HepG2 (cell line): Measurements from ENCODE around the gene PROCR. TPM values are rescaled to one million over a fixed set of nuclear protein-coding genes. Genes with fewer than 3 reads are reported as not detected.

Experiments used
- ATAC-seq: fragments of 200-7000 bp; cut with Tn5 transposase; 3 replicates; pipeline ENCODE4 v1.9.1; 2020; ENCODE audit warnings: mild to moderate bottlenecking, moderate library complexity
- BruUV-seq: library from RNA; stranded (reverse); fragments of 400-500 nt; replicated peaks from 2 replicates; lab custom pipeline; 2021; lab: Mats Ljungman, UMichigan
- CTCF ChIA-PET: fragments of 300-600 bp; formaldehyde crosslinking; extraction: SDS; loops from one replicate; lab custom pipeline; 2021; ENCODE audit warnings: low total read pairs, inconsistent platforms, low intra/inter-chr PET ratio; lab: Yijun Ruan, JAX
- POLR2A ChIA-PET: fragments of 350-600 bp; sonication (Branson Sonifier 250); formaldehyde crosslinking; loops from one replicate; lab custom pipeline; 2020; ENCODE audit warnings: antibody characterized with exemption, inconsistent platforms; lab: Yijun Ruan, JAX
- DNase-seq: peaks from one replicate; pipeline ENCODE4 v3.0.0-alpha.2; 2015; ENCODE audit warnings: low spot score
- FAIRE-seq: peaks from 3 replicates; lab custom pipeline; 2011; peaks lifted over from hg19 to GRCh38; lab: Jason Lieb, UNC
- H2AFZ ChIP-seq: one replicate; pipeline ENCODE4 v1.6.1; 2011; ENCODE audit warnings: low read length, inconsistent platforms
- H3K27ac ChIP-seq: fragments of 300-600 bp; 3 replicates; pipeline ENCODE4 v1.8.0; 2011; ENCODE audit warnings: mixed run types, mild to moderate bottlenecking, mixed read lengths, low read length, inconsistent platforms; ENCODE audit not compliant: insufficient read depth; ENCODE audit errors: extremely low read length
- H3K27me3 ChIP-seq, 2 experiments: fragments of 200-600 bp in 1 of 2; 2 replicates in 1 of 2; 3 replicates in 1 of 2; pipeline versions ENCODE4 v1.6.0 to v1.8.0; 2011; ENCODE audit warnings: low read length in 2 of 2, mild to moderate bottlenecking in 2 of 2, moderate library complexity in 2 of 2, inconsistent platforms in 1 of 2; ENCODE audit not compliant: insufficient read depth in 2 of 2, control insufficient read depth in 1 of 2
- H3K36me3 ChIP-seq, 2 experiments: fragments of 200-600 bp in 1 of 2; replicated peaks in 1 of 2; 2 replicates in 1 of 2; 3 replicates in 1 of 2; pipeline versions ENCODE4 v1.5.1 to v1.8.0; 2011; ENCODE audit warnings: low read length in 2 of 2, inconsistent platforms in 1 of 2; ENCODE audit not compliant: insufficient read depth in 2 of 2, control insufficient read depth in 1 of 2
- H3K4me1 ChIP-seq: 2 replicates; pipeline ENCODE4 v1.5.1; 2012; ENCODE audit warnings: low read length, inconsistent platforms; ENCODE audit not compliant: insufficient read depth
- H3K4me2 ChIP-seq: 2 replicates; pipeline ENCODE4 v1.6.0; 2011; ENCODE audit warnings: low read depth, low read length, inconsistent platforms
- H3K4me3 ChIP-seq, 3 experiments: fragments of 200-600 bp in 1 of 3; sonication (generic), shearing (Covaris generic) in 1 of 3; replicated peaks in 1 of 3; 2 replicates each; pipeline ENCODE4 v1.5.1; 2011 to 2016; ENCODE audit warnings: low read length in 3 of 3, inconsistent platforms in 2 of 3, low read depth in 2 of 3, mild to moderate bottlenecking in 2 of 3, control low read depth in 1 of 3, mixed read lengths in 1 of 3; ENCODE audit not compliant: insufficient read depth in 1 of 3
- H3K79me2 ChIP-seq: one replicate; pipeline ENCODE4 v1.6.1; 2011; ENCODE audit warnings: low read length, inconsistent platforms; ENCODE audit not compliant: insufficient read depth
- H3K9ac ChIP-seq: 2 replicates; pipeline ENCODE4 v1.6.0; 2011; ENCODE audit warnings: mild to moderate bottlenecking, low read depth, low read length, inconsistent platforms; ENCODE audit not compliant: insufficient read depth
- H3K9me3 ChIP-seq: 2 replicates; pipeline ENCODE4 v1.5.1; 2012; ENCODE audit warnings: mild to moderate bottlenecking, low read length
- H4K20me1 ChIP-seq: 2 replicates; pipeline ENCODE4 v1.6.0; 2011; ENCODE audit warnings: inconsistent platforms, mild to moderate bottlenecking, low read length, moderate library complexity; ENCODE audit not compliant: insufficient read depth
- KLF9 ChIP-seq: IDR thresholded peaks from 2 replicates; pipeline ENCODE4 v1.6.1; 2016; ENCODE audit warnings: low read depth
- SP5 ChIP-seq: IDR thresholded peaks from 2 replicates; pipeline ENCODE4 v1.6.1; 2016; ENCODE audit warnings: low read depth, borderline replicate concordance
- TCF12 ChIP-seq, 2 experiments: fragments of 450-650 bp in 1 of 2; sonication (generic) in 1 of 2; formaldehyde crosslinking in 1 of 2; IDR thresholded peaks; 2 replicates each; pipeline versions ENCODE4 v1.6.1 to v1.8.0; 2017 to 2022; ENCODE audit warnings: antibody characterized with exemption in 1 of 2, mild to moderate bottlenecking in 1 of 2, missing genetic modification reagents in 1 of 2, moderate library complexity in 1 of 2
- TSC22D2 ChIP-seq: sonication (generic); formaldehyde crosslinking; IDR thresholded peaks from 2 replicates; pipeline ENCODE4 v1.5.1; 2020; ENCODE audit warnings: missing genetic modification reagents, mild to moderate bottlenecking, borderline replicate concordance
- ZNF12 ChIP-seq: sonication (generic); formaldehyde crosslinking; IDR thresholded peaks from 2 replicates; pipeline ENCODE4 v1.5.0; 2020; ENCODE audit warnings: missing genetic modification reagents
- WGBS: methylation state at CpG from one replicate; pipeline ENCODE4 v1.1.6; 2017; ENCODE audit warnings: low lambda C conversion rate; 5-methylcytosine and 5-hydroxymethylcytosine counted together
- in situ Hi-C: cut with HindIII; loops from 2 replicates; pipeline ENCODE4 v1.10.0; 2017; ENCODE audit warnings: low pct_unique_long_range_greater_than_20kb; ENCODE audit not compliant: extremely low pct_ligation_motif_present
- intact Hi-C: fragments of 100-400 bp; cut with micrococcal nuclease; formaldehyde crosslinking; loops from one replicate; pipeline ENCODE4 v1.10.0; 2022; ENCODE audit not compliant: unreplicated experiment
- polyA plus RNA-seq, 8 experiments: library from polyadenylated mRNA; depleted of rRNA in 3 of 8; stranded (reverse) in 7 of 8; unstranded in 1 of 8; fragments of >200 nt; fragmentation: Illumina TruSeq in 4 of 8; extraction: Trizol in 4 of 8; gene quantifications; 2 replicates each; pipeline versions ENCODE4 v1.2.1 to v1.2.3, GENCODE V29; 2011 to 2016; ENCODE audit warnings: low read depth in 4 of 8, missing spikeins in 1 of 8, mixed read lengths in 1 of 8; ENCODE audit not compliant: insufficient read depth in 1 of 8
- total RNA-seq, 5 experiments: library from RNA; depleted of rRNA; stranded (reverse); fragments of >200 nt; fragmentation: Illumina TruSeq; extraction: Trizol; gene quantifications; 2 replicates each; pipeline ENCODE4 v1.2.3, GENCODE V29; 2016; ENCODE audit warnings: low read depth in 1 of 5
- TF ChIP-seq, protein P1 (sequence below): sonication (generic); formaldehyde crosslinking; IDR thresholded peaks from 2 replicates; pipeline ENCODE4 v1.8.1; 2023; ENCODE audit warnings: missing genetic modification reagents, mild to moderate bottlenecking, borderline replicate concordance
- TF ChIP-seq, protein P2 (sequence below): sonication (generic); formaldehyde crosslinking; IDR thresholded peaks from 2 replicates; pipeline ENCODE4 v1.5.1; 2020; ENCODE audit warnings: missing genetic modification reagents, mild to moderate bottlenecking, borderline replicate concordance
- TF ChIP-seq, protein P3 (sequence below): sonication (generic); formaldehyde crosslinking; IDR thresholded peaks from 2 replicates; pipeline ENCODE4 v1.4.0; 2020; ENCODE audit warnings: missing genetic modification reagents

The PROCR gene
- total and polyA plus RNA-seq, 2 of the 13 experiments (the other 11 are each of a cell fraction or from before 2014, with no cell fraction given): 1.4 to 1.7 TPM

DNA sequence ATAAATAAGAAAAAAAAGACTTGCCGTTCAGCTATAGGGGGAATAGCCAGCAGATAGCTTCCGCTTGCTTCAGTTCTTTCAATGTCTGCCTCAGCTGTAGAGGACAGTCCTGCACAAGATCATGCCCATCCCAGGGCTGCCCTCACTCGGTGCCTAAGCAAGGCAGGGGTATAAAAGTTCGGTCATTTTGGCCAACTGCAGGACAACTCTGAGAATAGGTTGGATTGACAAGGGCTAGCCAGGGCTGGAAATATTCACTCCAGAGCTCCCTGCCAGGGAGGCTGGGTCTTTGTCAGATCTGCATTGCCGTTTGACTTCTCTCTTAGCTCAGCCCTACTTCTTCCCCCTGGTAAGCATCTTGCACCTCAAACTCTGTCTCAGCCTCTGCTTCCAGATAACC, 8.4 kb downstream of the PROCR start:
- Histone ChIP-seq H3K4me2 (no peak overlapping the region), H3K4me3 (no peak overlapping the region), H3K27ac (no peak overlapping the region), H3K9me3 (no peaks in the 10 kb centered on the region), H3K79me2 (no peaks in the 10 kb centered on the region), H3K36me3 (no peaks in the 10 kb centered on the region), H3K27me3 (no peaks in the 10 kb centered on the region; a peak in 1 of 5 replicates), H2AFZ (no peak overlapping the region), H4K20me1 (no peaks in the 10 kb centered on the region), H3K4me1 (peaks cover 11% of the 10 kb centered on the region), H3K9ac (no peak overlapping the region)
- TF ChIP-seq TCF12 (IDR thresholded peaks at IDR 0.05) (no peak), TCF12 (CRISPR knock-in tag; IDR thresholded peaks at IDR 0.05) (0 out of 2 replicates have a peak, but pooled peaks have one; percentile 44), TSC22D2 (CRISPR knock-in tag) (no peak), KLF9 (no peak), ZNF12 (no peak), SP5 (no peak)
- TF ChIP-seq, protein P1, sequence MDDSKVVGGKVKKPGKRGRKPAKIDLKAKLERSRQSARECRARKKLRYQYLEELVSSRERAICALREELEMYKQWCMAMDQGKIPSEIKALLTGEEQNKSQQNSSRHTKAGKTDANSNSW: no peak
- TF ChIP-seq, protein P2, sequence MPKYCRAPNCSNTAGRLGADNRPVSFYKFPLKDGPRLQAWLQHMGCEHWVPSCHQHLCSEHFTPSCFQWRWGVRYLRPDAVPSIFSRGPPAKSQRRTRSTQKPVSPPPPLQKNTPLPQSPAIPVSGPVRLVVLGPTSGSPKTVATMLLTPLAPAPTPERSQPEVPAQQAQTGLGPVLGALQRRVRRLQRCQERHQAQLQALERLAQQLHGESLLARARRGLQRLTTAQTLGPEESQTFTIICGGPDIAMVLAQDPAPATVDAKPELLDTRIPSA: no peak
- TF ChIP-seq, protein P3, sequence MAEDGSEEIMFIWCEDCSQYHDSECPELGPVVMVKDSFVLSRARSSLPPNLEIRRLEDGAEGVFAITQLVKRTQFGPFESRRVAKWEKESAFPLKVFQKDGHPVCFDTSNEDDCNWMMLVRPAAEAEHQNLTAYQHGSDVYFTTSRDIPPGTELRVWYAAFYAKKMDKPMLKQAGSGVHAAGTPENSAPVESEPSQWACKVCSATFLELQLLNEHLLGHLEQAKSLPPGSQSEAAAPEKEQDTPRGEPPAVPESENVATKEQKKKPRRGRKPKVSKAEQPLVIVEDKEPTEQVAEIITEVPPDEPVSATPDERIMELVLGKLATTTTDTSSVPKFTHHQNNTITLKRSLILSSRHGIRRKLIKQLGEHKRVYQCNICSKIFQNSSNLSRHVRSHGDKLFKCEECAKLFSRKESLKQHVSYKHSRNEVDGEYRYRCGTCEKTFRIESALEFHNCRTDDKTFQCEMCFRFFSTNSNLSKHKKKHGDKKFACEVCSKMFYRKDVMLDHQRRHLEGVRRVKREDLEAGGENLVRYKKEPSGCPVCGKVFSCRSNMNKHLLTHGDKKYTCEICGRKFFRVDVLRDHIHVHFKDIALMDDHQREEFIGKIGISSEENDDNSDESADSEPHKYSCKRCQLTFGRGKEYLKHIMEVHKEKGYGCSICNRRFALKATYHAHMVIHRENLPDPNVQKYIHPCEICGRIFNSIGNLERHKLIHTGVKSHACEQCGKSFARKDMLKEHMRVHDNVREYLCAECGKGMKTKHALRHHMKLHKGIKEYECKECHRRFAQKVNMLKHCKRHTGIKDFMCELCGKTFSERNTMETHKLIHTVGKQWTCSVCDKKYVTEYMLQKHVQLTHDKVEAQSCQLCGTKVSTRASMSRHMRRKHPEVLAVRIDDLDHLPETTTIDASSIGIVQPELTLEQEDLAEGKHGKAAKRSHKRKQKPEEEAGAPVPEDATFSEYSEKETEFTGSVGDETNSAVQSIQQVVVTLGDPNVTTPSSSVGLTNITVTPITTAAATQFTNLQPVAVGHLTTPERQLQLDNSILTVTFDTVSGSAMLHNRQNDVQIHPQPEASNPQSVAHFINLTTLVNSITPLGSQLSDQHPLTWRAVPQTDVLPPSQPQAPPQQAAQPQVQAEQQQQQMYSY (CRISPR knock-in tag): no peak
- DNase-seq (no peak), ATAC-seq (no peak), FAIRE-seq (no peak)
- CTCF ChIA-PET: no interaction called here
- POLR2A ChIA-PET: interaction anchor here (0.9 kb wide), 1 partner anchor 33 kb away, joined by 3 read pairs; the partner anchor contains the start of gene EDEM2
- 75% methylated on average over 5 of the region's 5 CpGs for WGBS
- in situ Hi-C loops: no loop called here
- intact Hi-C loops: no loop called here
- no TSS peak for BruUV-seq
